Dendritic cell treated with granulocyte-macrophage colony-stimulating factor and Interleukin-4, amounts not matched to agents 40 ng/mL and 50 ng/mL, for 4 days (primary cell): ENCODE measurements around the gene GEMIN7.
"Not testable (repeated sequence)": the region's sequence is repeated elsewhere in the genome, so short reads cannot be mapped to it uniquely, and the experiment has no call there.

ENCODE experiments used
- H3K27ac Mint-ChIP-seq: one replicate; pipeline ENCODE4 v1.8.0; 2022; ENCODE audit warnings: mild to moderate bottlenecking, mixed read lengths
- H3K27me3 Mint-ChIP-seq: one replicate; pipeline ENCODE4 v1.8.0; 2022; ENCODE audit warnings: mild to moderate bottlenecking, mixed read lengths
- H3K36me3 Mint-ChIP-seq: one replicate; pipeline ENCODE4 v1.8.0; 2022; ENCODE audit warnings: low read depth, mixed read lengths
- H3K4me1 Mint-ChIP-seq: one replicate; pipeline ENCODE4 v1.8.0; 2022; ENCODE audit warnings: low read depth, mixed read lengths
- H3K4me3 Mint-ChIP-seq: one replicate; pipeline ENCODE4 v1.8.0; 2022; ENCODE audit warnings: mild to moderate bottlenecking, moderate library complexity, mixed read lengths
- H3K9me3 Mint-ChIP-seq: one replicate; pipeline ENCODE4 v1.8.0; 2022; ENCODE audit warnings: mixed read lengths
- intact Hi-C: fragments of 100-400 bp; cut with micrococcal nuclease; formaldehyde crosslinking; loops from one replicate; pipeline ENCODE4 v1.15.0; 2022

The GEMIN7 gene

GRCh38 chr19:45099467-45100191 lies 20.6 kb downstream of the GEMIN7 start:
- H3K27me3 Mint-ChIP-seq, result no peaks in the 10 kb centered on the region
- no peaks in the 10 kb centered on the region for H3K9me3 Mint-ChIP-seq
- intact Hi-C loops, result no loop called here
- H3K27ac Mint-ChIP-seq, result peak overlapping the region; percentile 4
- H3K36me3 Mint-ChIP-seq, result peaks cover 41% of the 10 kb centered on the region
- H3K4me3 Mint-ChIP-seq, result no peak overlapping the region
- peaks cover 86% of the 10 kb centered on the region for H3K4me1 Mint-ChIP-seq

DNA sequence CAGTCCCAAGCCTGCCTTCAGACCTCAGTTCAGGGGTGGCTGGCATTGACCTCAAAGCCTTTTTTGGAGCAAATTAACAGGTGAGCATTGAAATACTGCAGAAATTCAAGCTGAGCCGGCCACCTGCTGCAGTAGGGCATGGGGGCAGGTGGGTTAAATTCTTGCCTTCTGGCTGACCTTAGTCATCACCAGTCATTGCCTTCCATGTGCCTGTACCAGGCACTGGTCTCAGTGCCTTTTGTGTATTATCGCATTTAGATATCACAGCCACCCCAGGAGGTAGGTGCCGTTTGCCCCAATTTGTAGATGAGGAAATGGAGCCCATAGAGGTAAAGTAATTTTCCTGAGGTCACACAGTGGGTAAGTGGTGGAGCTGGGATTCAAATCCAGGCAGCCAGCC lies 21.1 kb downstream of the GEMIN7 start:
- no peaks in the 10 kb centered on the region for H3K9me3 Mint-ChIP-seq
- H3K27ac Mint-ChIP-seq, result no peak overlapping the region
- intact Hi-C loops, result no loop called here
- no peak overlapping the region for H3K4me3 Mint-ChIP-seq
- H3K36me3 Mint-ChIP-seq, result peaks cover 37% of the 10 kb centered on the region
- H3K4me1 Mint-ChIP-seq, result peaks cover 87% of the 10 kb centered on the region
- H3K27me3 Mint-ChIP-seq, result no peaks in the 10 kb centered on the region

DNA sequence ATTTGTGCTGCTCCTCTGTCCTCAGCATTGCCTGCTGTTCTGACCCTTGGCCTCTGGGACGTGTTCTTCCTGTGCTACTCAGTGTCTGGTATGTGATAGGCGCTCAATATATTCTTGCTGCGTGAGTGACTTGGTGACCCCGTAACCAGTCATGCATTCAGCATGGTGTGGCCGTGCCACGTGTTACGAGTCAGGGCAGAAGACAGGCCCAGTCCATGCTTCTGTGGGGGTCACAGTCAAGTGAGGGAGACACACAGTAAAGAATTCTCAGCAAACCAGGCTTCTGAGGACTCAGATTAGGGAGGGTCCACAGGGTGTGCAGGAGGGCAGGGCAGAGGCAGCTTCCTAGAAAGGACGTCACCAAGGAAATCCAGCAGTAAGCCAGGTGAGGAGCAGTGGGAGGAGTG lies 21.8 kb downstream of the GEMIN7 start:
- Mint-ChIP-seq H3K27ac (peak overlapping the region; percentile 50), H3K9me3 (no peaks in the 10 kb centered on the region), H3K4me1 (peaks cover 89% of the 10 kb centered on the region), H3K27me3 (no peaks in the 10 kb centered on the region), H3K4me3 (no peak overlapping the region), H3K36me3 (peaks cover 32% of the 10 kb centered on the region)
- intact Hi-C loops, result no loop called here

- H3K4me3 Mint-ChIP-seq, result no peak overlapping the region
- peak overlapping the region; percentile 50 for H3K27ac Mint-ChIP-seq
- peaks cover 25% of the 10 kb centered on the region for H3K36me3 Mint-ChIP-seq
- H3K4me1 Mint-ChIP-seq, result peaks cover 80% of the 10 kb centered on the region
- H3K9me3 Mint-ChIP-seq, result no peaks in the 10 kb centered on the region
- intact Hi-C loops, result no loop called here
- H3K27me3 Mint-ChIP-seq, result no peaks in the 10 kb centered on the region
Observed at GRCh38 chr19:45101806-45102205, 22.7 kb downstream of the GEMIN7 start.

DNA sequence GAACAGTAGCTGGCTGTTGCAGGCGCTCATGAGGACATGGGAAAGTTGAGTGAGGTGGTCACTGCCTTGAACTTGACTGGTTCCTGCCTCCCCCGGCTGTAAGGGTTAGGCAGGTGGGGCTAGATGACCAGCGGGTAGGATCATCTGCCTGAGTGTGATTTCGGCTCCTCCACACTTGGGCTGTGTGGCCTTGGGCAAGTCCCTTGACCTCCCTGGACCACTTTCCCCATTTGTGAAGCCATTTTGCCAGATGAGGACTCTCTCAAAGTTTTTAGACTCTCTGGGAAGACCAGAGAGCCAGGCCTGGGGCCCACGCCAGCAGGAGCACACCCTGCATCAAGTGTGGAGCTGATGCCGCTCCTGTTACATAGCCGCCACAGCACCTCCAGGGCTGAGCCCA lies 23.4 kb downstream of the GEMIN7 start:
- Mint-ChIP-seq H3K4me1 (peaks cover 73% of the 10 kb centered on the region), H3K4me3 (no peak overlapping the region)

GRCh38 chr19:45103156-45103507 lies 24.1 kb downstream of the GEMIN7 start:
- H3K27ac Mint-ChIP-seq, result no peak overlapping the region
- peak overlapping the region; percentile 8 for H3K4me3 Mint-ChIP-seq
- H3K27me3 Mint-ChIP-seq, result no peaks in the 10 kb centered on the region
- peaks cover 67% of the 10 kb centered on the region for H3K4me1 Mint-ChIP-seq
- H3K9me3 Mint-ChIP-seq, result no peaks in the 10 kb centered on the region
- peaks cover 18% of the 10 kb centered on the region for H3K36me3 Mint-ChIP-seq
- intact Hi-C loops, result no loop called here

More for the DNA sequence above, 23.4 kb downstream of the GEMIN7 start:
- Mint-ChIP-seq H3K27me3 (no peaks in the 10 kb centered on the region), H3K36me3 (peaks cover 19% of the 10 kb centered on the region), H3K9me3 (no peaks in the 10 kb centered on the region), H3K27ac (no peak overlapping the region)
- intact Hi-C loops, result no loop called here

DNA sequence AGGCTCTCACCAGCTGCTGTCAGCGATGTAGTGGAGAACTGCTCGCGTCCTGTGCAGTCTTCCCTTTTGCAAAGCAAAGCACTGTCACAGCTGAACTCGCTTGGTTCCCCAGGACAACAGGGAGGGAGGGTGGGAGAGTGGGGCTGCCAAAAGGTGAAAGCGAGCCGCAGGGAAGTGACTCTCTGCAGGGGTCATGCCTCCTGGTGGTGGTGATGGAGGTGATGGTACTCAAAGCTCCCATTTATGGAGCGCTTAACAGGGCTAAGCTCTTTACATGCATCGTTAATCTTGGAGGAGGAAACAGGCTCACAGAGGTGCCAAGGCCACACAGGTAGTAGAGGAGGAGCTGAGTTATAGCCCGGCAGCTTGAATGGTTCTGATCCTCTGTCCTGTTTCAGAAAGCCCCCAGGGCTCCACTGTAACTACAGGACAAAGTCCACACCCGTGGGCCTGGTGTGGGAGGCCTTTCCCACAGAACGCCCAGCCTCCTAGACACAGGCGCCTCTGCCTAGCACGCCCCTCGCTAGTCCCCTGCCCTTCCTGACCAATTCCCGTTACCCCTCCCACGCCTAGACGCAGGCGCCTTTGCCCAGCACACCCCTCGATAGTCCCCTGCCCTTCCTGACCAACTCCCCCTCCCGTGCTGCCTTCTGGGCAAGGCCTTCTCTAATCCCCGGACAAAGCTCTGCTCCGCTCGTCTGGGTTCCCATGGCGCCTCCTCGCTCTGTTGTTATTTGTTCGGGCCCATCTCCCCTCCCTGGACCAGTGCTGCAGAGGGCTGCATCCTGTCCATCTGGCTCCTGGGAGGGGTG lies 24.7 kb downstream of the GEMIN7 start:
- H3K4me3 Mint-ChIP-seq, result peak overlapping the region; percentile 8
- peaks cover 63% of the 10 kb centered on the region for H3K4me1 Mint-ChIP-seq
- peak overlapping the region; percentile 14 for H3K27ac Mint-ChIP-seq
- H3K27me3 Mint-ChIP-seq, result no peaks in the 10 kb centered on the region
- H3K9me3 Mint-ChIP-seq, result no peaks in the 10 kb centered on the region
- intact Hi-C loops, result no loop called here
- peaks cover 18% of the 10 kb centered on the region for H3K36me3 Mint-ChIP-seq

- Mint-ChIP-seq H3K4me3 (no peak overlapping the region), H3K27me3 (no peaks in the 10 kb centered on the region), H3K27ac (peak overlapping the region; percentile 14), H3K9me3 (no peaks in the 10 kb centered on the region), H3K4me1 (peaks cover 53% of the 10 kb centered on the region), H3K36me3 (peaks cover 11% of the 10 kb centered on the region)
- intact Hi-C loops, result no loop called here
Observed at GRCh38 chr19:45104658-45105349, 25.7 kb downstream of the GEMIN7 start.

DNA sequence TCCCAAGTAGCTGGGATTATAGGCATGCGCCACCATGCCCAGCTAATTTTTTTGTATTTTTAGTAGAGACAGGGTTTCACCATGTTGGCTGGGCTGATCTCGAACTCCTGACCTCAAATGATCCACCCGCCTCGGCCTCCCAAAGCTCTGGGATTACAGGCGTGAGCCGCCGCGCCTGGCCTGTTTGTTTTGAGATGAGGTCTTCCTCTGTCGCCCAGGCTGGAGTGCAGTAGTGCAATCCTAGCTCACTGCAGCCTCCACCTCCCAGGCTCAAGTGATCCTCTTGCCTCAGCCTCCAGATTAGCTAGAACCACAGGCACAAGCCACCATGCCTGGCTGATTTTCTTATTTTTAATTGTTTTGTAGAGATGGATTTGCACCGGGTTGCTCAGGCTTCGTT lies 27.3 kb downstream of the GEMIN7 start:
- peaks cover 56% of the 10 kb centered on the region for H3K4me1 Mint-ChIP-seq
- H3K9me3 Mint-ChIP-seq, intact Hi-C loops, H3K36me3 Mint-ChIP-seq, H3K27me3 Mint-ChIP-seq, H3K4me3 Mint-ChIP-seq, H3K27ac Mint-ChIP-seq: not testable (repeated sequence)

DNA sequence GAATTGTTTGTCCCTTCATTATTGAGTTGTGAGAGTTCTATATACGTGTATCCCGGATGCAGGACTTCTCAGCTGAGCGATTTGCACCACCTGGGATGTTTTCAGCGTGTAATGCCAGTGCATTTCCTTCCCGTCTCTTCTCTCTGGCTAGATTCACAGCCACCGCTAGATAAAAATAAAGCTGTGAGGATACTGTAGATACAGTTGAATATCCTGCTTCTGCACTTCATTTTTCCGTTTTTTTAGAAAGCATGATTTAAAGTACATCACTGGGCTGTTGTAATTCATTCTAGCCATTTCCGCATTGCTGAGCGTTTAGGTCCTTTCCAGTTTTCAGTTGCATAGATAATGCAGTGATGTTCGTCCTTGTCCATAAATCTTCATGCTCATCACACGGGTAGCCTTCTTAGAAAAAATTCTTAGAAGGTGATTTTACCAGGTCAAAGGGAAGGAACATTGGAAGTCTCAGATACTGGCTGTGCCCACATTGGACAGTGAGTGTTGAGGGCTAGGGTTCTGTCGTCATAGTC lies 28.6 kb downstream of the GEMIN7 start:
- peaks cover 50% of the 10 kb centered on the region for H3K4me1 Mint-ChIP-seq
- intact Hi-C loops, result no loop called here
- H3K4me3 Mint-ChIP-seq, result no peak overlapping the region
- no peaks in the 10 kb centered on the region for H3K27me3 Mint-ChIP-seq
- H3K27ac Mint-ChIP-seq, result no peak overlapping the region
- no peaks in the 10 kb centered on the region for H3K36me3 Mint-ChIP-seq
- H3K9me3 Mint-ChIP-seq, result no peaks in the 10 kb centered on the region

DNA sequence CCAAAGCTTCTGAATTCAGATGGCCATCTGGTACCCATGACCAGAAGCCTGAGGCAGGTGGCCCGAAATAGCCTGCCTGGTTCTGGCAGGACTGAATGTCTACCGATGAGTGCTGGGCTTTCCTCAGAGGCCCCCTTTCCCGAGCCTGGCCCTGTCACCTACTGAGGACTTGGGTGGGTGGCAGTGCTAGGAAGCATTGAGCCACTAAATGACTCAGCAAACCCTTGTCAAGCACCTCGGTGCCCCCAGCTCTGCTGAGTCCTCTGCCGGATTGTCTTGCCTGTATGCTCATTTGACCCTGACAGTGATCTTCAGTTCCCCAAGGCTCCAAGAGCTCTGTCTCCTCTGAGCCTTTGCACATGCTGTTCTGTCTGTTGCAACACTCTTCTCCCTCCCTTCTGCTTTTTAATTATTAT lies 31.8 kb downstream of the GEMIN7 start:
- peaks cover 41% of the 10 kb centered on the region for H3K4me1 Mint-ChIP-seq
- H3K36me3 Mint-ChIP-seq, result no peaks in the 10 kb centered on the region
- H3K27me3 Mint-ChIP-seq, result no peaks in the 10 kb centered on the region
- no peak overlapping the region for H3K4me3 Mint-ChIP-seq
- H3K9me3 Mint-ChIP-seq, result no peaks in the 10 kb centered on the region
- intact Hi-C loops, result no loop called here
- H3K27ac Mint-ChIP-seq, result no peak overlapping the region

GRCh38 chr19:45112111-45112827 lies 33.2 kb downstream of the GEMIN7 start:
- no peaks in the 10 kb centered on the region for H3K27me3 Mint-ChIP-seq
- H3K9me3 Mint-ChIP-seq, result no peaks in the 10 kb centered on the region
- H3K27ac Mint-ChIP-seq, result no peak overlapping the region
- H3K4me3 Mint-ChIP-seq, result no peak overlapping the region
- intact Hi-C loops, result no loop called here
- H3K36me3 Mint-ChIP-seq, result no peaks in the 10 kb centered on the region
- H3K4me1 Mint-ChIP-seq, result peaks cover 55% of the 10 kb centered on the region

DNA sequence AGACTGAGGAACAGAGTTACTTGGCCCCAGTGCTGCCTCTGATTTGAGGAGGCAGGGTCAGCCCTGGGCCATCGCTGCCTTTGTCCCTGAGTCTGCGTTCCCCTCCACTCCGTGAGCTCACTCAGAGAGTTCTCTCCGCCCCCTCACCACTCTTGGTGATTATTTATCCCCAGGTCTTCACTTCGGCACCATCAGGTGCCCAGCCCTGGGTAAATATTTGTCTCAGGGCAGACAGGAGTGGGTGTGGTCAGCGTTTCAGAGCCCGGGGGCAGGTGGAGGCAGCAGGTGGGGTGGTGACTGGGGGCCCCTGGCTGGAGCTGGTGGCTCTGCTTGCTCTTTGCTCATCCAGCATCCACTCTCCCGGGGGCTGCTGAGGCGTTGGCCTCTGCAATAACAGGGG lies 34.6 kb downstream of the GEMIN7 start:
- Mint-ChIP-seq H3K27me3 (peaks cover 5% of the 10 kb centered on the region), H3K4me3 (no peak overlapping the region), H3K9me3 (no peaks in the 10 kb centered on the region), H3K36me3 (no peaks in the 10 kb centered on the region), H3K27ac (no peak overlapping the region), H3K4me1 (peaks cover 69% of the 10 kb centered on the region)
- intact Hi-C loops, result no loop called here
